ENCODE measurements around the gene CFAP69. TPM values are rescaled to one million over a fixed set of nuclear protein-coding genes. Genes with fewer than 3 reads are reported as not detected.

The CFAP69 gene
- 3.1 and 6.6 TPM in 2 replicates for total RNA-seq (2014; rRNA removed)
- percentile 50 among the genes with signal in this experiment for Bru-seq, nascent RNA
- BruChase-seq, experiment 1, labeled RNA remaining after a 6-hour chase = percentile 38 among the genes with signal in this experiment
- percentile 59 among the genes with signal in this experiment for BruChase-seq, experiment 2, labeled RNA remaining after a 2-hour chase
- long read RNA-seq, partial matches to known transcripts = 2 of 8 reads
- long read RNA-seq, other reads (novel, unspliced or antisense) = 5 of 8 reads

GRCh38 chr7:90244909-90245851 is at the start of gene CFAP69:
Gene CFAP69, plus strand, starts transcription at chr7:90245174. Its CDS starts 251 bp downstream, at chr7:90245425.
- peak within 1 kb of the TSS; percentile 77 for H3K9ac ChIP-seq (ENCODE audit: low read length)
- ChIA-PET CTCF (interaction anchor here (0.7 kb wide), 1 partner anchor 15 kb away, joined by 3 read pairs; no protein-coding TSS in a partner anchor), POLR2A (ENCODE audit: unreplicated experiment) (no interaction called here)
- peaks cover 25% of the 10 kb centered on the region for H3K4me1 ChIP-seq (ENCODE audit: insufficient read depth, low read length)
- no peaks in the 10 kb centered on the region for H3K36me3 ChIP-seq (ENCODE audit: low read depth, low read length)
- peak within 1 kb of the TSS; percentile 93 for H2AFZ ChIP-seq (ENCODE audit: low read length)
- H3K4me2 ChIP-seq (ENCODE audit: low read length) = peak within 1 kb of the TSS; percentile 99
- ATAC-seq = peak; percentile 88
- no peaks in the 10 kb centered on the region for H3F3A ChIP-seq (ENCODE audit: low read length, unreplicated experiment)
- intact Hi-C loops (cut with micrococcal nuclease) = loop anchor here (1.0 to 2.0 kb wide), 2 partner anchors 18 to 34 kb away; partner anchors contain the start of gene STEAP2
- no peaks in the 10 kb centered on the region for H3K79me2 ChIP-seq (ENCODE audit: low read length)
- TSS peak; percentile 50 for BruUV-seq (replicated peaks)
- no peaks in the 10 kb centered on the region for H4K20me1 ChIP-seq (ENCODE audit: low read length)
- TF ChIP-seq CTCF (conservative IDR thresholded peaks at IDR 0.05; ENCODE audit: low read depth, low read length) = no peak
- no peak for TF ChIP-seq EZH2phosphoT487 (IDR thresholded peaks at IDR 0.05; ENCODE audit: borderline replicate concordance, low read length)
- TF ChIP-seq EZH2 (IDR thresholded peaks at IDR 0.05; ENCODE audit: low read length, unreplicated experiment) = no peak
- H3K27me3 ChIP-seq (ENCODE audit: low read length) = no peaks in the 10 kb centered on the region
- peak; percentile 85 for DNase-seq
- H3K9me2 ChIP-seq (replicated peaks; ENCODE audit: low read length) = no peaks in the 10 kb centered on the region
- no peak within 1 kb of the TSS for H3K27ac ChIP-seq (ENCODE audit: low read length)
- peak within 1 kb of the TSS; percentile 97 for H3K4me3 ChIP-seq (ENCODE audit: low read length)
- no peaks in the 10 kb centered on the region for H3K9me3 ChIP-seq (ENCODE audit: low read length)

GRCh38 chr7:90201500-90202195 is 43.3 kb upstream of the CFAP69 start:
- Histone ChIP-seq H4K20me1 (ENCODE audit: low read length) (no peaks in the 10 kb centered on the region), H3K4me3 (ENCODE audit: low read length) (no peak overlapping the region), H3K9ac (ENCODE audit: low read length) (no peak overlapping the region), H3K27ac (ENCODE audit: low read length) (no peak overlapping the region), H2AFZ (ENCODE audit: low read length) (no peak overlapping the region), H3K36me3 (ENCODE audit: low read depth, low read length) (no peaks in the 10 kb centered on the region), H3K9me2 (replicated peaks; ENCODE audit: low read length) (no peaks in the 10 kb centered on the region), H3K27me3 (ENCODE audit: low read length) (no peaks in the 10 kb centered on the region), H3K9me3 (ENCODE audit: low read length) (no peaks in the 10 kb centered on the region), H3K4me2 (ENCODE audit: low read length) (no peak overlapping the region), H3K79me2 (ENCODE audit: low read length) (no peaks in the 10 kb centered on the region), H3F3A (ENCODE audit: low read length, unreplicated experiment) (peaks cover 3% of the 10 kb centered on the region), H3K4me1 (ENCODE audit: insufficient read depth, low read length) (no peaks in the 10 kb centered on the region)
- TF ChIP-seq EZH2phosphoT487 (IDR thresholded peaks at IDR 0.05; ENCODE audit: borderline replicate concordance, low read length) = no peak
- no peak for TF ChIP-seq CTCF (conservative IDR thresholded peaks at IDR 0.05; ENCODE audit: low read depth, low read length)
- no peak for TF ChIP-seq EZH2 (IDR thresholded peaks at IDR 0.05; ENCODE audit: low read length, unreplicated experiment)
- ChIA-PET POLR2A (ENCODE audit: unreplicated experiment) (no interaction called here), CTCF (no interaction called here)
- no peak for ATAC-seq
- BruUV-seq (replicated peaks) = no TSS peak
- no peak for DNase-seq
- intact Hi-C loops (cut with micrococcal nuclease) = no loop called here

Data from PC-3 (cell line).